Renal cortex interstitium (tissue), 15 donors: Measurements from ENCODE around the gene DLGAP5. TPM values are rescaled to one million over a fixed set of nuclear protein-coding genes. Genes with fewer than 3 reads are reported as not detected.

ENCODE experiments used
- DNase-seq, 11 donors: peaks; one replicate each; pipeline ENCODE4 v3.0.0-alpha.2; 2013; ENCODE audit warnings: low read depth in 9 of 11, low spot score in 4 of 11; ENCODE audit errors: extremely low read depth in 1 of 11
- long read RNA-seq, 16 experiments: transcript quantifications; one replicate each; lab custom pipeline, GENCODE V29; 2026
- polyA plus RNA-seq, 3 donors: library from polyadenylated mRNA; unstranded; fragments of 120-200 nt; gene quantifications; one replicate each; pipeline ENCODE4 v1.2.1, GENCODE V29; 2013; ENCODE audit not compliant: insufficient read length in 3 of 3

Gene DLGAP5, protein sequence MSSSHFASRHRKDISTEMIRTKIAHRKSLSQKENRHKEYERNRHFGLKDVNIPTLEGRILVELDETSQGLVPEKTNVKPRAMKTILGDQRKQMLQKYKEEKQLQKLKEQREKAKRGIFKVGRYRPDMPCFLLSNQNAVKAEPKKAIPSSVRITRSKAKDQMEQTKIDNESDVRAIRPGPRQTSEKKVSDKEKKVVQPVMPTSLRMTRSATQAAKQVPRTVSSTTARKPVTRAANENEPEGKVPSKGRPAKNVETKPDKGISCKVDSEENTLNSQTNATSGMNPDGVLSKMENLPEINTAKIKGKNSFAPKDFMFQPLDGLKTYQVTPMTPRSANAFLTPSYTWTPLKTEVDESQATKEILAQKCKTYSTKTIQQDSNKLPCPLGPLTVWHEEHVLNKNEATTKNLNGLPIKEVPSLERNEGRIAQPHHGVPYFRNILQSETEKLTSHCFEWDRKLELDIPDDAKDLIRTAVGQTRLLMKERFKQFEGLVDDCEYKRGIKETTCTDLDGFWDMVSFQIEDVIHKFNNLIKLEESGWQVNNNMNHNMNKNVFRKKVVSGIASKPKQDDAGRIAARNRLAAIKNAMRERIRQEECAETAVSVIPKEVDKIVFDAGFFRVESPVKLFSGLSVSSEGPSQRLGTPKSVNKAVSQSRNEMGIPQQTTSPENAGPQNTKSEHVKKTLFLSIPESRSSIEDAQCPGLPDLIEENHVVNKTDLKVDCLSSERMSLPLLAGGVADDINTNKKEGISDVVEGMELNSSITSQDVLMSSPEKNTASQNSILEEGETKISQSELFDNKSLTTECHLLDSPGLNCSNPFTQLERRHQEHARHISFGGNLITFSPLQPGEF
- 10 to 100 TPM; 21.7 to 40.2 (median 33.2) TPM for polyA plus RNA-seq
- long read RNA-seq, donor 1, partial matches to known transcripts = 0 of 3 reads
- long read RNA-seq, donor 1, other reads (novel, unspliced or antisense) = 0 of 3 reads
- long read RNA-seq, donor 2, partial matches to known transcripts = 0 of 3 reads
- long read RNA-seq, donor 2, other reads (novel, unspliced or antisense) = 0 of 3 reads
- long read RNA-seq, donor 3 = 0 reads
- long read RNA-seq, donor 4, partial matches to known transcripts = 0 of 5 reads
- long read RNA-seq, donor 4, other reads (novel, unspliced or antisense) = 0 of 5 reads
- long read RNA-seq, donor 5 = 0 reads
- long read RNA-seq, donor 6, partial matches to known transcripts = 12 of 15 reads
- long read RNA-seq, donor 6, other reads (novel, unspliced or antisense) = 0 of 15 reads
- long read RNA-seq, donor 7, partial matches to known transcripts = 0 of 3 reads
- long read RNA-seq, donor 7, other reads (novel, unspliced or antisense) = 0 of 3 reads
- long read RNA-seq, donor 8 = 0 reads
- long read RNA-seq, donor 9, transcript DLGAP5-201 (19 exons, 2,973 nt) = major isoform, 6 of 6 reads
- long read RNA-seq, donor 9, partial matches to known transcripts = 0 of 6 reads
- long read RNA-seq, donor 9, other reads (novel, unspliced or antisense) = 0 of 6 reads
- long read RNA-seq, donor 10, partial matches to known transcripts = 5 of 7 reads
- long read RNA-seq, donor 10, other reads (novel, unspliced or antisense) = 0 of 7 reads
- long read RNA-seq, donor 11, partial matches to known transcripts = 0 of 5 reads
- long read RNA-seq, donor 11, other reads (novel, unspliced or antisense) = 0 of 5 reads
- long read RNA-seq, donor 12, partial matches to known transcripts = 0 of 1 reads
- long read RNA-seq, donor 12, other reads (novel, unspliced or antisense) = 0 of 1 reads
- long read RNA-seq, donor 13 = 0 reads
- long read RNA-seq, donor 14, transcript DLGAP5-201 (19 exons, 2,973 nt) = major isoform, 5 of 11 reads
- long read RNA-seq, donor 14, partial matches to known transcripts = 6 of 11 reads
- long read RNA-seq, donor 14, other reads (novel, unspliced or antisense) = 0 of 11 reads
- long read RNA-seq, donor 15, partial matches to known transcripts = 0 of 2 reads
- long read RNA-seq, donor 15, other reads (novel, unspliced or antisense) = 0 of 2 reads
- long read RNA-seq, donor 16, transcript DLGAP5-201 (19 exons, 2,973 nt) = major isoform, 13 of 22 reads
- long read RNA-seq, donor 16, partial matches to known transcripts = 5 of 22 reads
- long read RNA-seq, donor 16, other reads (novel, unspliced or antisense) = 0 of 22 reads

DNA sequence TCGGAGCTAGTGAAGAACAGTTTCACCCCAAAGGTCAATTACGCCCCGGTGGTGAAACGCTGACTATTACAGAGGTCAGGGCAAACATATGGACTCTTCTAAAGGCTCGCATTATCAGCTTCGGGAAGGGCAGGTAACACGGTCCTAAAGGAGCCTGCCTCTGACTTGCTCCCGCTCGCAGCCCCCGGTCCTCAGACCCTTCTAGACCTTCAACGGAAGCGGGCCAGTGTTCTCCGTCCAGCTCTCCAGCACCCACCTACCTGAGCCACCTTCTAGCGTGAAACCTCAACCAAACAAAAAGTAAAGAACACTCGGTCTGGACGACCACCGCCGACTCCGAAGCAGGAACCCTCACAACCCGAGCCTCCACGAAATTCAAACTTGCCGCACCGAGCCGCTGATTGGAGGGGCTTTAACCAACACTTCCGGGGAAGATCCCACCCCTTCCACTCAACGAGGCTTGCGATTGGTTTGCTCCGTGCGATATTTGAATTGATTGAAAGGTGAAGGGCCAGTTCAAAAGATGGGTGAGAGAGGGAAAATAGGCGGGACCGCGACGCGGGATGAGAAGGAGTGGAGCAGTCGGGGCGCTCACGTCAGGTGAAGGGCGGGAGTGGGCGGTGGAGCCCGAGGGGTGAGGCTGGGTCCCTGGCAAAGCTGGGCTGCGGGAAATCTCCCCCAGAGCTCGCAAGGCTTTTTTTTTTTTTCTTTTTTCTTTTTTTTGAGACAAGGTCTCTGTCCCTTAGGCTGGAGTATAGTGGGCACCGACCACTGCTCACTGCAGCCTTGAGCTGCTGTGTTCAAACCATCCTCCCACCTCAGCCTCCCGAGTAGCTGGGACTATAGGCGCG lies at the start of gene DLGAP5:
Gene DLGAP5, minus strand, starts transcription at position 383 of the 851 bp plus-strand sequence. CDS start 2,406 bp downstream, outside the sequence.
- DNase-seq = peak; percentile 90 to 99 (median 96)

DNA sequence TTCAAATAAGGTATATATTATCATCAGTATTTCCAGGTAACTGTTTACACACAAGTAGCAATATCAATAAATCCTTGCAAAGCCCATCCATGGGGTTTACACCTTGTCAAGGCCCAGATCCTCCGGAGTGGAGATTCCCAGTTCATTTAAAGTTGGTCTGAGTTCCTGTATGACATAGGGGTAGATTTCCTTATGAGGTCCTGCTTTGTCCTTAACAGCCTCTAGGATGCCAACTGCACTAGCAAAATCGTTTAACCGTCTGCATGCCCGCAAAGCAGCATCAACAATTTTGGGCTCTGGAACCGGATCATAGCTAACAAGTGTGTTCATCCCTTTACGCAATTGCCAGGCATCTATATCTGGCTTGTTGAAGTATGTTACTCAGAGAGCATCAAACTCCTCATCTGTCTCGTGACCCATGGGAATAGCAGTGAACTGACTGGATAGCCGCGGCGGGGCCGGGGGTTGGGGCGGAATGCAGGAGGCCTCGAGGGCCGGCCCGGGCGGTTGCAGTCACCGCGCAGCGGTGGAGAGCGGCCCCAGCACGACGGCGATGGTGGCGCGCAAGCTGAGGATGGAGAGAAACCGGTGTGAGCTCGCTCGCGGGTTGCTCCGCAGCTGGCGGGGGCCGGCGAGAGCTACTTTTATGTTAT lies 49.3 kb upstream of the DLGAP5 start:
- peak in 3 of 11 donors; percentile 5 to 14 (median 10) for DNase-seq

DNA sequence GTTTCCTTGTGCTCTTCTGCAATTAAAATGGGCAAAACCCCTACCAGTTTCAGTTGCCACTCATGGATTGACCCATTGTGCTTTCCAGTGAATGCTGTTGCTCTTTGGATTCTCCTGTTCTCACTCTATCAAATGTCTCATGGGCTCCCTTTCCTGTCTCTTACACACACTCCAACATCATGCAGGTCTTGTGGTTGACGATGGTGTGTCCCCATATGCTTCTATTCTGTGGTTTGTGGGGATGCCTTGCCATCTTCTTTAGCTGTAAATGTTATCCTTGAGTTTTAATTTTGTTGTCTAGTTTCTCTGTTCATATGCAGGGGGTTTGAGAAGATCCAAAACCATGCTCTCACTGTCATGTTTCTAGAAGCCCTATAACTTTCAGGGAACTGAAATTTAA lies 47.9 kb upstream of the DLGAP5 start:
- no peak for DNase-seq

DNA sequence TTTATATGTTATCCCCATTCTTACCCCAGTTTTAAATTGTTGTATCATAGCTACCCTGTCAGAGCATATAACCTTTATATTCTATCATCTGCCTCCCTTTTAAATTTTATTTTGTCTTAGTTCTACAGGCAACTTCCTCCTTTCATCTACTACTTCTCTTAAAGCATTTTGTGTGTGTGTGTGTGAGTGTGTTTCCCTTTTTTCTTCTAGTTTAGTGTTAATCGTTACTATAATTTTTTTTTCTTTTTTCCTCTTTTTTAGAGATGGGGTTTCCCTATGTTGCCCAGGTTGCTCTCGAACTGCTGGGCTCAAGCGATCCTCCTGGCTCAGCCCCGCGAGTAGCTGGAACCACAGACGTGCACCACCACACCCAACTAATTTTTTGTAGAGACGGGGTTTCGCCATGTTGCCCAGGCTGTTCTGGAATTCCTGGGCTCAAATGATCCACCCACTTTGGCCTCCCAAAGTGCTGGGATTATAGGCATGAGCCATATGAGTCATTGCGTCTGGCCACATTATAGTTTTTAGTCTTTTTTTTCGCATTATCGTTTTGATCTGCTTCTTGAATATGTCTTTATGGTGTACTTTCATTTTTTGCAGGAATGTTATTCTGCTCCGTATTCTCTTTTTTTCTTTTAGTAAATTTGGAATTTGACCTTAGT lies 46.8 kb upstream of the DLGAP5 start:
- DNase-seq = no peak

DNA sequence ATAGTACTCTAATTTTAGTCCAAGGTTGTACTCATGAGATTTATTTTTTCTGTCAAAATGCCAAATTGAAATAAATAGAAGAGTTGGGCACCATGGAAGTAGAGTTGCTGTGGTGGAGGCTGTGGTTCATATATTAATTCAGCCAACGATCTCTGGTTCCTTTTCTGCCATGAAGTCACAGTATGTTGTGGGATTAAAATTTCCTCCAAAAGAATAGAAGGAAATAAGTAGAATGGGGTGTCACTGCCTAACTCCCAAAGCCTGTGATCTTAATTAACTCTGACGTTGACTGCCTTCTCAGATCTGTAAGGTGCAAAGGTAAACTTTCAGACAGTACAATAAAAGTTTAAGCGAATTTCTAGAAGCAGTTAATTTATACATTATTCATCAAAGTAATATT lies 42.2 kb upstream of the DLGAP5 start:
- DNase-seq = no peak

DNA sequence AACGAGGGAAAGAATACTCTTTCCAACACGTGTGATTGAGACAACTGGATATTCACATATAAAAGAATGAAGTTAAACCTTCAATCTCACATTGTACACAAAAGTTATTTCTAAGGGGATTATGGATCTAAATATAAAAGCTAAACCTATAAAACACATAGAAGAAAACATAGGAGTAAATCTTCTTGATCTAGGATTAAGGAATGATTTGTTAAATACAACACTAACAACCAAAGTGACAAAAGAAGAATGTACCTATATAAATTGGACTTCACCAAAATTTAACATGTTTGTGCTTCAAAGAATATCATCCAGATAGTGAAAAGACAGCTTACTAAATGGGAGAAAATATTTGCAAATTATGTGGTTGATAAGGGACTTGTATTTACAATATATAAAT lies 36.9 kb upstream of the DLGAP5 start:
- no peak for DNase-seq

DNA sequence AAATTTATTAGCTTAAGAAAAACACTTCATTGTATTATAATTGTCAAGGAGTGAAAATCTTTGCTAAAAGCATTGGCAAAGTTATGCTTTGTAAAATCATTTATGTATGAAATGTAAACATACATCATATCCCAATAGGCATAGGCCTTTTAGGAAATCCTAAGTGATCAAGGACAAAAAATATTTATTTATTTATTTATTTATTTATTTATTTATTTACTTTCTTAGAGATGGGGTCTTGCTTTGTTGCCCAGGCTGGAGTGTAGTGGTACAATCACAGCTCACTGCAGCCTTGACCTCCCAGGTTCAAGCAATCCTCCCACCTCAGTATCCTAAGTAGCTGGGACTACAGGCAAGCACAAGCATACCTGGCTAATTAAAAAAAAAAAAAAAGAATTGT lies 32.0 kb upstream of the DLGAP5 start:
- no peak for DNase-seq

DNA sequence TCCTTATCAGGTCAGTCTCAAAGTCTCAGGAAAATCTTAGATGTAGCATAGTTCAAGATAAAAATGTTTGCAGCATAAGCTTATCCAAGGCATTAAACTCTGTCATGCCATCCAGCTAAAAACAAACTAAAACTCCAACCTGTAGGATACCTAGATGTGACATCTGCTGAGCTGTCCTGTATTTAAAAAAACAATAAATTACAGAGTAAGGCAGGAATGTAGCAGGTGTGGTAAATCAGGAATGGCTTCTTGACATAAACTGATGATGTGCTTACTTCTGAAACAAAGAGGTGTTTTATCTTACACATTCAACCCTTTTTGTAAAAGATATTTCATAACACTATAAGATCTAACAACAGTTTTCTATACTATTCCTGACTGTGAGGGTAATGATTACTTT lies 30.6 kb upstream of the DLGAP5 start:
- no peak for DNase-seq

DNA sequence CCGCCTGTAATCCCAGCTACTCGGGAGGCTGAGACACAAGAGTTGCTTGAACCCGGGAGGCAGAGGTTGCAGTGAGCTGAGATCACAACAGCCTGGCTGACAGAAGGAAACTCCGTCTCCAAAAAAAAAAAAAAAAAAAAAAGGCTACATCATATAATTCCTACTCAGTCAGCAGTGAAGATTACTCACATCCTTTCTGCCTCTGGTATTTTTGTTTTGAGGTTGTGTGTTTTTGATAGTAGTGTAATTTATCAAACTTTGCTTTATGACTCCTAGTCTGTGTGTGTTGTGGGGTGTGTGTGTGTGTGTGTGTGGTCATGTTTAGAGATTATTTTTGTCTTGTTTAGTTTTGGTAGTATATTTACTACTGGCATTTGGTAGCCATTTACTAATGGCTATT lies 29.8 kb upstream of the DLGAP5 start:
- DNase-seq = no peak

DNA sequence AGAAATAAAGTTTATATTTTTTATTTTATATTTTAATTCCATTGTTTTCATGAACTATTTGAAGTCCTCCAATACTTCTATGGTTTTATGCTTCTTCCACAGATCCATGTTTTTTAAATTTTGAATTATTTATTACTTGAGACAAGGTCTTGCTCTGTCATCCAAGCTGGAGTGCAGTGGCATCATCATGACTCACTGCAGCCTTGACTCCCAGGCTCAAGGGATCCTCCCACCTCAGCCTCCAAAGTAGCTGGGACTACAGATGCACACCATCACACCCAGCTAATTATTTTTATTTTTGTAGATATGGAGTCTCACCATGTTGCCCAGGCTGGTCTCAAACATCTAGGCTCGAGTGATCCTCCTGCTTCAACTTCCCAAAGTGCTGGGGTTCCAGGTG lies 28.8 kb upstream of the DLGAP5 start:
- DNase-seq = no peak

DNA sequence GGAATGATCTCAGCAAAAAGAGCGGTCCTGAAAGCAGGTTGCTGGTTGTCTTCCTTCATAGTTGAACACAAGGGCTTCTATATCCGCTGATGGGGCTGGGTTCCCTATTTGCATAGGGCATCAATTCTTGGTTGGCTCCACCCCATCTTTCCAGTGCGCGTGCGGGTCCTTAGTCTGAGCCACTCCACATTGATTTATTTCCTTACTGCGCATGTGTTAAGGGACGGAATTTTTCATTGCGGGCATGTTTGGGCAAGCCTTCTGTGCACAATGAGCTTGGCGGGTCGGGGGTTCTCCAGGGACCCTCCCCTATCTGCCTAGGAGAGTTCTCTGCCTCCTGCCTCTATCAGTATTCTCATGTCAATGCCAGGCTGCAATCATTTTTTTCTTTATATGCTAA lies 21.2 kb upstream of the DLGAP5 start:
- no peak for DNase-seq

DNA sequence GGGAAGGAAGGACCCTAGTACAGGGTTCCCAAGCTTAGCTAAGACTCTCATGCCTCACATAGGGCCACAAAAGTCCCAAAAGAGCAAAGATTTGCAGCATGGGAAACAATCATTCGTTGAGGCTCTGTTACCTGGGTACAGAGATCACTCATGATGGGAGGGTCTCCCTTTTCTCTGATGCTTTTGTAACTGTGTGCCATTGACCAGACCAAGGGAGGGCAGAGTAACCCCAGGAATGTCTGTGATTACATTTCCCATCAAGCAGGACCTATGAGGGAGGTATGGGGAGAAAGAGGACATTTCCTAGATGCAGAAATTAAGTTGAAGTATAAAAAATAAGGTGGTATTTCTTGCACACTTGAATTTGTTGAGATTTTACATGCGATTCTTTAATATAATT lies 16.4 kb upstream of the DLGAP5 start:
- no peak for DNase-seq

DNA sequence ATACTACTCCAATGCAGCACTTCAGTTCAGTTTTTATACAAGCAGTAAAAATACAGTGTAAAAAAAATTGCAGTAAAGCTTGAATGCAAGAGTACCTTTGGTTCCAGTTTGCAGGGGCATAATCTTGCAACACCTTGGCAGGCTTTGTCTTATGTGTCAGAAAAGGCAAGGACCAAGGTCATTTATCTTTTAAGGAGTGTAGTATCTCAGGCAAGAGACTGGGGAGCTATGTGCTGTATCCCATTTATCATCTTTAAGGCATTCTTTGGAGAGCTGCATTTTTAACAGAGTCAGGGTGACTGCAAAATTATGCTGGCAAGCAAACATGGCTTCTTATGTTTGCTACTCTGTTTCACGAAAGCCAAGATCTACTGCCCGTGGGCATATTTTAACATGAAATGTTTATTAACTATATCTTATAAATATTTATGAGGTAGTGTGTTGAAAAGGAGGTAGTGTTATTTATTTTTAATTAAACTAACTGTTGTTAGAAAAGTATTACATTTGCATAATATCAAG lies 14.8 kb upstream of the DLGAP5 start:
- DNase-seq = no peak

DNA sequence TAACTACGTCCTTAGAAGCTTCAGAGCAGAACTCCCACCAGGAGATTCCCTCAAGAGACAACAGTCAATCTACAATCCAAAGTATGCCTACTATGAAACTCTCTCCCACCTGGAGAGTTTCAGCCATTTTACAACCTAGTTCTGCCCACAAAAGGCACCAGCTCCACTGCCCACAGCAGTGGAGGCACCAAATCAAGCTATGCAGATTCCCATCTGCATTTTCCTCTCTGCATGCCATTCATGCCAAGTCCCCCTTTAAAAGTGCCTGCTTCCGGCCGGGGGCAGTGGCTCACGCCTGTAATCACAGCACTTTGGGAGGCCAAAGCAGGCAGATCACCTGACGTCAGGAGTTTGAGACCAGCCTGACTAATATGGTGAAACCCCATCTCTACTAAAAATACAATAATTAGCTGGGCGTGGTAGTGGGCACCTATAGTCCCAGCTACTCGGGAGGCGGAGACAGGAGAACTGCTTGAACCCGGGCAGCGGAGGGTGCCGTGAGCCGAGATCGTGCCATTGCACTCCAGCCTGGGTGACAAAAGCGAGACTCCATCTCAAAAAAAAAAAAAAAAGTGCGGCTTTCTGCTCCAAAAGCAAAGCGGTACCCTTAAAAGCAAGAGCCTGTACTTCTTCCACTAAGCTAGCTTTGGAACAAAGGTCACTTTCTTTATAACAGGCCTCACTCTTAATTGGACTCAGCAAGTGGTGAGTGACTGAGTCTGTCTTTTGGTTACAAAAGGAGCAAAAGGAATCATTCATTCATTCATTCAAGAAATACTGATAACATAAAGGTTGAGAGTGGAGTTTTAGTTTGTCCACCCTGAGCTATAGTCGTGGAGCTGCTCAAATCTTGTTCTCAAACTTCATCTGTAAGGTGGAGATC lies 10.1 kb upstream of the DLGAP5 start:
- DNase-seq = no peak

DNA sequence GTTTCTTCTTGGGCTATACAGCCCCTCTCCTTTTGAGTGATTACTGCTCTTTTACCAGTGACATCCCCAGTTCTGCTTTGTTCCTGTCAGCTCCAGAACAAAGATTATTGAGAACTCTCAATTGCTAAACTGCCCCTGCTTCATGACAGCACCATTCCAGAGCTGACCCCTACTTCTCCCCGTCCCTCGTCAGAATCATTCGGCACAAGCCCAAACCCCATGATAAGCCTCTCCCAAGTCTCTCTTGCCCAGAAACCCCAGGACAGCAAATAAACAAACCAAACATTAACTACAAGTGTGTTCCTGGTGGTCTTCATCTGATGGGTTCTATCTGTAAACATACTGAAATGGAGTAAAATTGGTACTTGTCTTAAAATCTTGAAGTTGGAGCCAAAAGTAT lies 9.3 kb upstream of the DLGAP5 start:
- DNase-seq = no peak
